Esophagus mucosa (tissue), 1 donor: ENCODE results near the gene LRRFIP2. TPM values are rescaled to one million over a fixed set of nuclear protein-coding genes. Genes with fewer than 3 reads are reported as not detected.
"Not testable (repeated sequence)": the region's sequence is repeated elsewhere in the genome, so short reads cannot be mapped to it uniquely, and the experiment has no call there.

Experiments
- ATAC-seq: fragments of 200-7000 bp; cut with Tn5 transposase; one replicate; pipeline ENCODE4 v1.9.1; 2020
- total RNA-seq: library from RNA; stranded (reverse); gene quantifications from one replicate; pipeline ENCODE4 v1.2.4, GENCODE V29; 2023
- donor health status: DM: yes; HTN: yes; CAD: no.

The LRRFIP2 gene
- total RNA-seq = 67.3 TPM

GRCh38 chr3:37174532-37175126, at the start of gene LRRFIP2:
TSS of gene LRRFIP2 (minus strand) at chr3:37174582. CDS start at chr3:37148983, 25,599 bp downstream.
- peak; percentile 20 for ATAC-seq

- ATAC-seq = no peak
These were observed 49.2 kb upstream of the LRRFIP2 start for GRCh38 chr3:37223576-37223975.

- ATAC-seq = no peak
These were observed 48.8 kb upstream of the LRRFIP2 start for GRCh38 chr3:37223141-37223558.

GRCh38 chr3:37222542-37222941, 48.2 kb upstream of the LRRFIP2 start:
- not testable (repeated sequence) for ATAC-seq

GRCh38 chr3:37221407-37221806, 47.0 kb upstream of the LRRFIP2 start:
- ATAC-seq = peak; percentile 85

- no peak for ATAC-seq
These were observed 44.9 kb upstream of the LRRFIP2 start for GRCh38 chr3:37219266-37219665.

GRCh38 chr3:37218206-37218605, 43.8 kb upstream of the LRRFIP2 start:
- ATAC-seq = no peak

- no peak for ATAC-seq
These were observed 42.9 kb upstream of the LRRFIP2 start for GRCh38 chr3:37217098-37217849.

GRCh38 chr3:37216597-37217097, 42.3 kb upstream of the LRRFIP2 start:
- ATAC-seq = no peak

- peak; percentile 58 for ATAC-seq
These were observed 39.7 kb upstream of the LRRFIP2 start for GRCh38 chr3:37214076-37214475.

- no peak for ATAC-seq
These were observed 35.8 kb upstream of the LRRFIP2 start for GRCh38 chr3:37210230-37210629.

GRCh38 chr3:37208576-37208975, 34.2 kb upstream of the LRRFIP2 start:
- not testable (repeated sequence) for ATAC-seq

GRCh38 chr3:37208008-37208407, 33.6 kb upstream of the LRRFIP2 start:
- not testable (repeated sequence) for ATAC-seq

- ATAC-seq = not testable (repeated sequence)
These were observed 31.7 kb upstream of the LRRFIP2 start for GRCh38 chr3:37206041-37206440.

GRCh38 chr3:37204314-37204713, 29.9 kb upstream of the LRRFIP2 start:
- no peak for ATAC-seq

- no peak for ATAC-seq
These were observed 27.7 kb upstream of the LRRFIP2 start for GRCh38 chr3:37202035-37202434.

GRCh38 chr3:37200141-37200540, 25.8 kb upstream of the LRRFIP2 start:
- ATAC-seq = no peak

- no peak for ATAC-seq
These were observed 24.6 kb upstream of the LRRFIP2 start for GRCh38 chr3:37198996-37199395.

- no peak for ATAC-seq
These were observed 24.2 kb upstream of the LRRFIP2 start for GRCh38 chr3:37198547-37198946.

GRCh38 chr3:37197810-37198371, 23.5 kb upstream of the LRRFIP2 start:
- peak; percentile 32 for ATAC-seq

- ATAC-seq = no peak
These were observed 20.2 kb upstream of the LRRFIP2 start for GRCh38 chr3:37194533-37194932.

- ATAC-seq = no peak
These were observed 16.3 kb upstream of the LRRFIP2 start for GRCh38 chr3:37190667-37191066.

GRCh38 chr3:37189109-37189508, 14.7 kb upstream of the LRRFIP2 start:
- ATAC-seq = no peak

- ATAC-seq = no peak
These were observed 9.6 kb upstream of the LRRFIP2 start for GRCh38 chr3:37183976-37184375.
